Heart right ventricle (tissue), 16 donors: ENCODE results near the gene FAM78B. TPM values are rescaled to one million over a fixed set of nuclear protein-coding genes. Genes with fewer than 3 reads are reported as not detected.

ENCODE experiments used
- ATAC-seq, 8 donors: fragments of 200-7000 bp; cut with Tn5 transposase; one replicate each; pipeline ENCODE4 v1.9.1; 2020; ENCODE audit warnings: mild to moderate bottlenecking in 8 of 8, moderate library complexity in 8 of 8, moderate number of reproducible peaks in 1 of 8
- DNase-seq, 2 donors: peaks; one replicate each; pipeline ENCODE4 v3.0.0-alpha.2; 2020
- H3K27ac ChIP-seq, 10 donors: fragments of 200-600 bp; sonication (generic) in 2 of 10; one replicate each; pipeline versions ENCODE4 v1.5.0 to v1.8.0; 2020 to 2022; ENCODE audit warnings: mild to moderate bottlenecking in 3 of 10
- H3K27me3 ChIP-seq, 7 donors: fragments of 200-600 bp; one replicate each; pipeline ENCODE4 v1.8.0; 2021 to 2022; ENCODE audit warnings: mild to moderate bottlenecking in 2 of 7
- H3K36me3 ChIP-seq, 9 donors: fragments of 200-600 bp; sonication (generic) in 1 of 9; one replicate each; pipeline versions ENCODE4 v1.5.0 to v1.8.0; 2020 to 2022; ENCODE audit warnings: mild to moderate bottlenecking in 2 of 9
- H3K4me1 ChIP-seq, 9 donors: fragments of 200-600 bp; sonication (generic) in 1 of 9; one replicate each; pipeline versions ENCODE4 v1.5.0 to v1.8.0; 2020 to 2022; ENCODE audit warnings: mild to moderate bottlenecking in 4 of 9
- H3K4me3 ChIP-seq, 10 donors: fragments of 200-600 bp; sonication (generic) in 2 of 10; one replicate each; pipeline versions ENCODE4 v1.5.0 to v1.8.0; 2020 to 2022; ENCODE audit warnings: mild to moderate bottlenecking in 7 of 10, moderate library complexity in 2 of 10
- H3K9me3 ChIP-seq, 11 donors: fragments of 200-600 bp in 10 of 11; sonication (generic) in 2 of 11; one replicate each; pipeline versions ENCODE4 v1.5.0 to v1.8.0; 2013 to 2022; ENCODE audit warnings: mild to moderate bottlenecking in 2 of 11, control low read depth in 1 of 11, moderate library complexity in 1 of 11
- WGBS, 2 donors: extraction: QIAGEN DNeasy Blood & Tissue Kit; methylation state at CpG; one replicate each; pipeline ENCODE4 v1.1.7; 2013; ENCODE audit warnings: inconsistent platforms in 1 of 2; 5-methylcytosine and 5-hydroxymethylcytosine counted together
- intact Hi-C, 10 donors: fragments of 100-400 bp; cut with DNase I; formaldehyde crosslinking; loops; one replicate each; pipeline versions ENCODE4 v1.11.1 to v1.14.2; 2022
- polyA plus RNA-seq, 2 donors: library from polyadenylated mRNA; stranded (reverse); fragments of 200-250 nt; gene quantifications; one replicate each; pipeline ENCODE4 v1.2.3, GENCODE V29; 2013
- total RNA-seq, 10 donors: library from RNA; stranded (reverse); fragmentation: NEBNext Ultra II Directional in 3 of 10; extraction: Animal tissue kit (Norgen Biotek cat#: 25700) in 3 of 10; gene quantifications; one replicate each; pipeline versions ENCODE4 v1.2.1 to v1.2.4, GENCODE V29; 2021 to 2023
- TF ChIP-seq, protein P1 (sequence below), 9 donors: fragments of 200-600 bp; sonication (generic) in 2 of 9; IDR thresholded peaks; one replicate each; pipeline versions ENCODE4 v1.5.0 to v1.8.0; 2021 to 2022; ENCODE audit warnings: antibody characterized with exemption in 9 of 9, mild to moderate bottlenecking in 5 of 9, moderate library complexity in 1 of 9
- donor health status: Arrhythmogenic right ventricular cardiomyopathy.
- donor health status: ischemic (EF 13 %, LVEDD 7.1; RV severe dilation, severe dysfunction).
- donor health status: healthy with polysubstance abuse.
- donor health status: DM: no; HTN: yes; CAD: no.
- donor health status: DM: no; HTN: no; CAD: no.
- donor health status: ischemic (EF 25% LVEDD 6.9; RV normal size, moderate dysfunction).
- donor health status: ischemic (EF 25% LVEDD 5.7; RV mildly dilated, moderate dysfunction).
- donor health status: healthy.
- donor health status: DM: yes; HTN: yes; CAD: no.
- donor health status: Ischemic cardiomyopathy.
- donor health status: ischemic (EF 35%, LVEDD 5.7; RV mildly dilated, moderate dysfunction).
- donor health status: nonischemic (EF 11% LVEDD 7.7; RV severe dilation, severe dysfunction).
- donor health status: DM: yes; HTN: yes; CAD: no.
- donor health status: PGD.
- donor health status: ischemic (EF 29% LVEDD 5.4; RV normal size, mild dysfunction).
- donor health status: nonischemic (EF 23%, LVEDD 6.1; RV moderate dilation, normal function).

Gene FAM78B
- total and polyA plus RNA-seq, 12 donors = 1.4 to 5.4 (median 2.4) TPM

DNA sequence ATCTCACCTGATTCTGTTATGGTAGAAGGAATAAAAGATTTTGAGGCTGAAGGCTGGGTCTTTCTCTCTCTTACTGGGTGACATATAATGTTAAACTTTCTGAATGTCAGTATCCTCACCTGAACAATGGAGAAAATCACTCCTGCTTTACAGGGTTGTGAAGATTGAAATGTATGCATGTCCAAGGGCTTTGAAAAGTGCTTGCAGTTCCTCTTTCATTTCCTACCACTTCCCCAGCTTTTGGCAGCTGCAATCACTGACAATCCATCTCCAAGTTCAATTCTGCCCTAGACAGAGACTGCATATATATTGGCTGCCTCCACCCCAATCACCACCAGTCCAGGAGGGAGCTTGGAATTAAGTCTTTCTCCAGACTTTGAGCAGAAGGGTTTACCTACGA lies 39.8 kb downstream of the FAM78B start:
- Histone ChIP-seq H3K4me3 (no peak overlapping the region), H3K27ac (no peak overlapping the region), H3K4me1 (peaks cover 0 to 4% (median 0%) of the 10 kb centered on the region in 9 donors), H3K9me3 (no peaks in the 10 kb centered on the region), H3K27me3 (no peaks in the 10 kb centered on the region), H3K36me3 (no peaks in the 10 kb centered on the region)
- TF ChIP-seq, protein P1, sequence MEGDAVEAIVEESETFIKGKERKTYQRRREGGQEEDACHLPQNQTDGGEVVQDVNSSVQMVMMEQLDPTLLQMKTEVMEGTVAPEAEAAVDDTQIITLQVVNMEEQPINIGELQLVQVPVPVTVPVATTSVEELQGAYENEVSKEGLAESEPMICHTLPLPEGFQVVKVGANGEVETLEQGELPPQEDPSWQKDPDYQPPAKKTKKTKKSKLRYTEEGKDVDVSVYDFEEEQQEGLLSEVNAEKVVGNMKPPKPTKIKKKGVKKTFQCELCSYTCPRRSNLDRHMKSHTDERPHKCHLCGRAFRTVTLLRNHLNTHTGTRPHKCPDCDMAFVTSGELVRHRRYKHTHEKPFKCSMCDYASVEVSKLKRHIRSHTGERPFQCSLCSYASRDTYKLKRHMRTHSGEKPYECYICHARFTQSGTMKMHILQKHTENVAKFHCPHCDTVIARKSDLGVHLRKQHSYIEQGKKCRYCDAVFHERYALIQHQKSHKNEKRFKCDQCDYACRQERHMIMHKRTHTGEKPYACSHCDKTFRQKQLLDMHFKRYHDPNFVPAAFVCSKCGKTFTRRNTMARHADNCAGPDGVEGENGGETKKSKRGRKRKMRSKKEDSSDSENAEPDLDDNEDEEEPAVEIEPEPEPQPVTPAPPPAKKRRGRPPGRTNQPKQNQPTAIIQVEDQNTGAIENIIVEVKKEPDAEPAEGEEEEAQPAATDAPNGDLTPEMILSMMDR (IDR thresholded peaks at IDR 0.05) = no peak
- no peak for ATAC-seq
- intact Hi-C loops = no loop called here
- WGBS, 2 donors = 71% methylated on average over 1 of the region's 1 CpG
- no peak for DNase-seq

DNA sequence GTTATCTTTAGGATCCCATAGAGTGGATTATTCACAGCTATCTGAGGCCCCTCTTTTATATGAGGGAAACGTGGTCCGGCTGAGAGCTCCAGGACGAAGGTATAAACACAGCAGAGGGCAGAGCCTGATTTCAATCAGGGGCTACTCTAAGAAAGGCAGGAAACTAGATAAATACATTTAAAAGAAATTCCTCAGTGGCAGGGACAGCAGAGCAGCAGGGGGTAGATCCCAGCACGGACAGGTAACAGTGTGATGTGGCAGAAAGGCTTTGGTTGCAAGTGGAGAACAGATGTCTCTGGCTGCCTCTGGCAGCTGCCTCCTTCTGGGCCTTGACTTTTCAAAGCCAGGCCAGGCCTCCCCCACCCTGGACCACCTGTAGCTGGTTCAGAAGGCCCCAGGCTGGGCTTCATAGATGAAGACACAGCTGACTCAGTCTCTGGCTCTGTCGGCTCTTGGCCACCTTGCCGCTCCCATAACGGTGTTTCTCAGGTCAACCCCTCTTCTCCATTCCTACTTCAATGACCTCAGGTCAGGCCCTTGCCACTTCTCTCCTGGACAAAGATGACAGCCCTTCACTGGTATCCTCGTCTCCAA lies 43.8 kb downstream of the FAM78B start:
- DNase-seq = no peak
- 73 to 76% methylated on average over 8 of the region's 8 CpGs for WGBS, 2 donors
- no peaks in the 10 kb centered on the region for H3K4me1 ChIP-seq
- no peaks in the 10 kb centered on the region for H3K9me3 ChIP-seq
- no peak overlapping the region for H3K27ac ChIP-seq
- intact Hi-C loops = no loop called here
- TF ChIP-seq, protein P1 (IDR thresholded peaks at IDR 0.05) = no peak
- no peak for ATAC-seq
- H3K4me3 ChIP-seq = no peak overlapping the region
- no peaks in the 10 kb centered on the region for H3K36me3 ChIP-seq
- no peaks in the 10 kb centered on the region for H3K27me3 ChIP-seq

DNA sequence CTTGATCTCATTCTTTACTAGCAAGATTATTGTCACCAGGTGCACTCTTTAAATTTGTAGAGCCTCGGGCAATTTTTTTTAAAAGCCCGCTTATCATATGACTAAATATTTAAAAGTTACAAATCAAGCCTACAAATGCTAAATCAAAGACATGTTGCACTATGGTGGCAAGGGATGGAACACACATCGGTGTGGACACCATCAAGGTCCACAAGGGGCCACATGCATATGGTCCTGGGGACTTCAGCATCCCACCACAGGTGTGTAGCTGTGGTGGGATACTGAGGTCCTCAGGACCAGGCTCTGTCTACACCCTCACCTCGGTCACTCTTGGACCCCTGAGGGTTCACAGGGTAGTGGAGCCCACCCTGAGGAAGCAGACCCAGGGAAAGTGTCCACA lies 45.8 kb downstream of the FAM78B start:
- Histone ChIP-seq H3K27me3 (no peaks in the 10 kb centered on the region), H3K27ac (no peak overlapping the region), H3K4me1 (no peaks in the 10 kb centered on the region), H3K9me3 (no peaks in the 10 kb centered on the region), H3K4me3 (no peak overlapping the region), H3K36me3 (no peaks in the 10 kb centered on the region)
- DNase-seq (no peak), ATAC-seq (no peak)
- intact Hi-C loops = no loop called here
- WGBS, 2 donors = 89 to 92% methylated on average over 4 of the region's 4 CpGs
- TF ChIP-seq, protein P1 (IDR thresholded peaks at IDR 0.05) = no peak

DNA sequence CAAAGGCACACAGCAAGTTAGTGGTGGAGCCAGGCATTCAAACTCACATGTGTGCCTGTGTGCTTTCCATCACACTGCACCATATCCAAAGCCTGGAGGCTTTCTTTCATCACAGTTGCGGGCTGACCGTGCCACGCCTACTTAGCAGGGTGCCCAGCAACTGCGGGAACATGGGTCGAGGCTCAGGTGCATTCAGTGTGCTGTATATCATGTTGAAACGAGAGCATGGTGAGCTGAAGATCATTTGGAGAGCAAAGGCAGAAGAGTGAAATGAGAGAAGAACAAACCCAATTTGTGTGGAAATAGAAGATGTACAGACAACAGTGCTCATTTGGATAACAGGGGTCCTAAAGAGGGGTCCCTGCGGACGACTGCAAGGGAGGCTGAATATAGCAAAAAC lies 46.5 kb downstream of the FAM78B start:
- TF ChIP-seq, protein P1 (IDR thresholded peaks at IDR 0.05) = no peak
- ATAC-seq (no peak), DNase-seq (no peak)
- Histone ChIP-seq H3K4me1 (no peaks in the 10 kb centered on the region), H3K9me3 (no peaks in the 10 kb centered on the region), H3K27ac (no peak overlapping the region), H3K4me3 (no peak overlapping the region), H3K27me3 (no peaks in the 10 kb centered on the region), H3K36me3 (no peaks in the 10 kb centered on the region)
- 83 to 85% methylated on average over 8 of the region's 8 CpGs for WGBS, 2 donors
- intact Hi-C loops = no loop called here
